Mesenchymal stem cell (in vitro differentiated cells and primary cell): ENCODE data around the gene AMT.
A peak's percentile ranks its signal among the peaks of the same experiment; 100 is the strongest.

Source experiments
- DNase-seq: peaks from one replicate; pipeline ENCODE4 v3.0.0-alpha.2; 2013
- H2AFZ ChIP-seq: one replicate; pipeline ENCODE4 v1.6.1; 2013; ENCODE audit warnings: low read depth, mild to moderate bottlenecking, control low read depth, inconsistent platforms, low read length, moderate library complexity
- H2AK5ac ChIP-seq: 2 replicates; pipeline ENCODE4 v1.6.1; 2013; ENCODE audit warnings: low read length, moderate library complexity, mild to moderate bottlenecking, inconsistent platforms; ENCODE audit not compliant: severe bottlenecking
- H2BK120ac ChIP-seq: one replicate; pipeline ENCODE4 v1.6.1; 2013; ENCODE audit warnings: low read depth, mild to moderate bottlenecking, inconsistent platforms, low read length, moderate library complexity
- H2BK12ac ChIP-seq, 2 experiments: one replicate each; pipeline ENCODE4 v1.6.1; 2013; ENCODE audit warnings: inconsistent platforms in 2 of 2, low read length in 2 of 2, mild to moderate bottlenecking in 2 of 2, moderate library complexity in 2 of 2, control low read depth in 1 of 2
- H2BK15ac ChIP-seq: one replicate; pipeline ENCODE4 v1.6.1; 2013; ENCODE audit warnings: mild to moderate bottlenecking, low read depth, inconsistent platforms; ENCODE audit not compliant: poor library complexity, severe bottlenecking
- H2BK5ac ChIP-seq: 2 replicates; pipeline ENCODE4 v1.6.1; 2013; ENCODE audit warnings: low read depth, mild to moderate bottlenecking, low read length, control low read depth, inconsistent platforms; ENCODE audit not compliant: poor library complexity, severe bottlenecking
- H3K14ac ChIP-seq, 2 experiments: one replicate each; pipeline ENCODE4 v1.6.1; 2013; ENCODE audit warnings: inconsistent platforms in 2 of 2, low read length in 2 of 2, control low read depth in 1 of 2, mild to moderate bottlenecking in 1 of 2, moderate library complexity in 1 of 2
- H3K18ac ChIP-seq, 2 experiments: one replicate each; pipeline ENCODE4 v1.6.1; 2013; ENCODE audit warnings: inconsistent platforms in 2 of 2, low read length in 2 of 2, control low read depth in 1 of 2, low read depth in 1 of 2, mild to moderate bottlenecking in 1 of 2
- H3K23ac ChIP-seq, 2 experiments: one replicate each; pipeline ENCODE4 v1.6.1; 2013; ENCODE audit warnings: inconsistent platforms in 2 of 2, low read length in 2 of 2, mild to moderate bottlenecking in 2 of 2, moderate library complexity in 2 of 2, control low read depth in 1 of 2
- H3K27ac ChIP-seq: 2 replicates; pipeline ENCODE4 v1.5.1; 2013; ENCODE audit warnings: mild to moderate bottlenecking, moderate library complexity, low read length, control low read depth, inconsistent platforms; ENCODE audit not compliant: poor library complexity, severe bottlenecking
- H3K27me3 ChIP-seq, 2 experiments: 2 replicates each; pipeline versions ENCODE4 v1.6.1 to v1.7.0; 2013; ENCODE audit warnings: low read length in 2 of 2, mild to moderate bottlenecking in 2 of 2, moderate library complexity in 2 of 2, control low read depth in 1 of 2, inconsistent platforms in 1 of 2; ENCODE audit not compliant: control insufficient read depth in 1 of 2, insufficient read depth in 1 of 2
- H3K36me3 ChIP-seq, 2 experiments: 2 replicates each; pipeline versions ENCODE4 v1.6.1 to v1.7.0; 2013; ENCODE audit warnings: low read length in 2 of 2, control low read depth in 1 of 2, inconsistent platforms in 1 of 2, low read depth in 1 of 2, mild to moderate bottlenecking in 1 of 2; ENCODE audit not compliant: insufficient read depth in 2 of 2, control insufficient read depth in 1 of 2
- H3K4ac ChIP-seq, 2 experiments: one replicate each; pipeline ENCODE4 v1.6.1; 2013; ENCODE audit warnings: inconsistent platforms in 2 of 2, low read length in 2 of 2, mild to moderate bottlenecking in 2 of 2, moderate library complexity in 2 of 2, control low read depth in 1 of 2, low read depth in 1 of 2
- H3K4me1 ChIP-seq: 2 replicates; pipeline ENCODE4 v1.6.1; 2013; ENCODE audit warnings: low read depth, low read length, control low read depth; ENCODE audit not compliant: control insufficient read depth, insufficient read depth
- H3K4me2 ChIP-seq: 2 replicates; pipeline ENCODE4 v1.6.1; 2013; ENCODE audit warnings: low read length, mild to moderate bottlenecking, inconsistent platforms; ENCODE audit not compliant: poor library complexity, severe bottlenecking
- H3K4me3 ChIP-seq, 2 experiments: 2 replicates each; pipeline versions ENCODE4 v1.5.1 to v1.7.0; 2013; ENCODE audit warnings: low read length in 2 of 2, mild to moderate bottlenecking in 2 of 2, control low read depth in 1 of 2, low read depth in 1 of 2; ENCODE audit not compliant: insufficient read depth in 1 of 2
- H3K79me1 ChIP-seq: replicated peaks from 2 replicates; pipeline ENCODE4 v1.6.1; 2013; ENCODE audit warnings: mild to moderate bottlenecking, control low read depth, low read length, inconsistent platforms; ENCODE audit not compliant: poor library complexity, severe bottlenecking
- H3K9ac ChIP-seq: 2 replicates; pipeline ENCODE4 v1.7.0; 2013; ENCODE audit warnings: mild to moderate bottlenecking, low read length, moderate library complexity
- H3K9me3 ChIP-seq: 2 replicates; pipeline ENCODE4 v1.7.0; 2013; ENCODE audit warnings: mild to moderate bottlenecking, low read length; ENCODE audit not compliant: control insufficient read depth
- H4K8ac ChIP-seq: one replicate; pipeline ENCODE4 v1.6.1; 2013; ENCODE audit warnings: inconsistent platforms, mild to moderate bottlenecking, low read length, moderate library complexity
- H4K91ac ChIP-seq: one replicate; pipeline ENCODE4 v1.6.1; 2013; ENCODE audit warnings: mild to moderate bottlenecking, low read length, inconsistent platforms
- WGBS: methylation state at CpG from one replicate; pipeline ENCODE4 v1.1.7; 2013; ENCODE audit warnings: mixed read lengths; 5-methylcytosine and 5-hydroxymethylcytosine counted together

AMT gene

DNA sequence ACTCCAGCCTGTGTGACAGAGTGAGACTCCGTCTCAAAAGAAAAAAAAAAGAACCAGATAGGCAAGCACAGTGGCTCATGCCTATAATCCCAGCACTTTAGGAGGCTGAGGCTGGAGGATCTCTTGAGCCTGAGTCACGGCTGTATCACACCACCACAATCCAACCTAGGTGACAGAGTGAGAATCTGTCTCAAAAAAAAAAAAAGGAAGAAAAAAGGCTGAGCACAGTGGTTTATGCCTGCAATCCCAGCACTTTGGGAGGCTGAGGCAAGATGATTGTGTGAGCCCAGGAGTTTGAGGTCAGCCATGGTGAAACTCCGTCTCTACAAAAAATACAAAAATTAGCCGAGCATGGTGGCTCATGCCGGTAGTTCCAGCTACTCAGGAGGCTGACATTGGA is 12.5 kb upstream of the AMT start:
- Histone ChIP-seq H3K9me3 (no peaks in the 10 kb centered on the region), H2BK15ac (no peak overlapping the region), H3K23ac (no peak overlapping the region), H3K9ac (no peak overlapping the region), H4K8ac (no peak overlapping the region), H2BK5ac (no peak overlapping the region), H3K18ac (no peak overlapping the region), H2BK120ac (no peak overlapping the region), H3K4me3 (no peak overlapping the region), H3K4me1 (peaks cover 2% of the 10 kb centered on the region), H3K4ac (no peak overlapping the region), H2AK5ac (no peak overlapping the region), H3K14ac (no peak overlapping the region), H3K4me2 (no peak overlapping the region), H3K36me3 (no peaks in the 10 kb centered on the region), H2AFZ (no peak overlapping the region), H2BK12ac (no peak overlapping the region), H3K27ac (no peak overlapping the region), H4K91ac (no peak overlapping the region), H3K79me1 (no peaks in the 10 kb centered on the region), H3K27me3 (no peaks in the 10 kb centered on the region)
- WGBS = 84% methylated on average over 5 of the region's 5 CpGs
- DNase-seq = no peak

DNA sequence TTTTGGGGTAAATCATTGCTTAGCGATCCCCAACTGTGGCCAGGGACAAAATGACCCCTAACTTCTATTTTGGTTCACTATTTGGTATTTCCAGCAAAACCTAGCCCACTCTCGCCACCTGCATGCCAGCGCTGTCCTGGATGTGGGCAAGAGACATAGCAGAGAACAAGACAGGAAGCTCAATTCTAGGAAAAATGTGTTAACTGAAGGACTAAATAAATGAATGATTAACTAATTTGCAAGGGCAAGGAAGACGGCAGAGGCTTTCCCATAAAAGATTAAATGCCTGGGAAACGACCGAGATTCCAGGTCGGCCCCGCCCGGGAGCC is 6.4 kb upstream of the AMT start:
- Histone ChIP-seq H3K4ac (peak overlapping the region; percentile 79 to 98), H3K18ac (peak overlapping the region; percentile 85 to 98), H2BK15ac (no peak overlapping the region), H3K4me1 (peaks cover 2% of the 10 kb centered on the region), H3K27ac (peak overlapping the region; percentile 93), H2AK5ac (no peak overlapping the region), H2BK12ac (peak overlapping the region in 1 of 2 experiments; percentile 85), H3K36me3 (peaks cover 21 to 24% of the 10 kb centered on the region in 2 experiments), H3K79me1 (peaks cover 3% of the 10 kb centered on the region), H4K8ac (peak overlapping the region; percentile 96), H3K14ac (peak overlapping the region in 1 of 2 experiments; percentile 97), H2BK5ac (peak overlapping the region; percentile 92), H3K9me3 (no peaks in the 10 kb centered on the region), H2AFZ (peak overlapping the region; percentile 95), H3K27me3 (no peaks in the 10 kb centered on the region), H2BK120ac (peak overlapping the region; percentile 77), H3K4me3 (peak overlapping the region; percentile 80 to 88), H3K23ac (no peak overlapping the region), H3K9ac (peak overlapping the region; percentile 95), H4K91ac (peak overlapping the region; percentile 94), H3K4me2 (peak overlapping the region; percentile 77)
- 15% methylated on average over 9 of the region's 9 CpGs for WGBS
- DNase-seq = no peak

- Histone ChIP-seq H3K23ac (no peak overlapping the region), H3K14ac (no peak overlapping the region), H3K27ac (no peak overlapping the region), H3K4me1 (peaks cover 6% of the 10 kb centered on the region), H2AK5ac (no peak overlapping the region), H3K27me3 (no peaks in the 10 kb centered on the region), H2AFZ (no peak overlapping the region), H3K4me2 (no peak overlapping the region), H2BK120ac (no peak overlapping the region), H4K91ac (no peak overlapping the region), H4K8ac (no peak overlapping the region), H3K4ac (no peak overlapping the region), H3K79me1 (peaks cover 4% of the 10 kb centered on the region), H3K9ac (no peak overlapping the region), H3K36me3 (peaks cover 24 to 29% of the 10 kb centered on the region in 2 experiments), H3K18ac (no peak overlapping the region), H2BK15ac (no peak overlapping the region), H2BK12ac (no peak overlapping the region), H3K4me3 (no peak overlapping the region), H3K9me3 (no peaks in the 10 kb centered on the region), H2BK5ac (no peak overlapping the region)
- 100% methylated on average over 1 of the region's 2 CpGs for WGBS
- no peak for DNase-seq
Observed at GRCh38 chr3:49427586-49427985, 5.3 kb upstream of the AMT start.

DNA sequence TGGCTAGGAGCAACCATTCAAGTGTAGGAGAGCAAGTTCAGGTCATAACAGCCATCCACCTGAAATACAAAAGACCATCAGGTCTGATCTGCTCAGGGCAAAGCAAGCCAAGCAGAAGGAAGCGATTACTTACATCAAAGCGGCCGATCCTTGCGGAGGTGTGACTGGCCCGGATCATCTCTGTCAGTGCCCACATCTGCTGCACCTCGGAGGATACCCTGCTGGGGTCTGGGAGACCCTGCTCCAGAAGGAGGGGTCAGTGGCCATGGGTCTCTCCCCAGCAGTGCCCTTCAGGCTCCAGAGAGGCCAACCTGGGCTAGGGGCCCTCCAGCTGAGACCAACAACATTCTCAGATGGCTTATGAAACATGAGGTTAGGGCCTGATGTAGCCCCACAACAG is 2.5 kb upstream of the AMT start:
- H2BK120ac ChIP-seq = no peak overlapping the region
- no peak overlapping the region for H3K4ac ChIP-seq
- 91% methylated on average over 6 of the region's 6 CpGs for WGBS
- no peak overlapping the region for H3K4me3 ChIP-seq
- no peak overlapping the region for H3K18ac ChIP-seq
- no peak overlapping the region for H2BK5ac ChIP-seq
- H3K4me1 ChIP-seq = peaks cover 18% of the 10 kb centered on the region
- DNase-seq = no peak
- no peaks in the 10 kb centered on the region for H3K9me3 ChIP-seq
- H2BK15ac ChIP-seq = no peak overlapping the region
- no peak overlapping the region for H3K14ac ChIP-seq
- no peak overlapping the region for H3K9ac ChIP-seq
- no peak overlapping the region for H2BK12ac ChIP-seq
- H3K27ac ChIP-seq = no peak overlapping the region
- peaks cover 7% of the 10 kb centered on the region for H3K79me1 ChIP-seq
- no peak overlapping the region for H2AFZ ChIP-seq
- H3K23ac ChIP-seq = no peak overlapping the region
- H4K8ac ChIP-seq = no peak overlapping the region
- peaks cover 33 to 37% of the 10 kb centered on the region in 2 experiments for H3K36me3 ChIP-seq
- H3K27me3 ChIP-seq = no peaks in the 10 kb centered on the region
- no peak overlapping the region for H4K91ac ChIP-seq
- no peak overlapping the region for H3K4me2 ChIP-seq
- H2AK5ac ChIP-seq = no peak overlapping the region
